Right lobe of liver (tissue), 4 donors: ENCODE measurements around the gene SPIC.

ENCODE experiments used
- POLR2A ChIP-seq: fragments of 450-650 bp; IDR thresholded peaks from one replicate; pipeline ENCODE4 v1.6.1; 2017; ENCODE audit warnings: antibody characterized with exemption, mild to moderate bottlenecking
- TF ChIP-seq, protein P1 (sequence below), 4 donors: fragments of 200-600 bp in 3 of 4; fragments of 450-650 bp in 1 of 4; IDR thresholded peaks; one replicate each; pipeline versions ENCODE4 v1.5.1 to v1.8.0; 2016 to 2022; ENCODE audit warnings: antibody characterized with exemption in 4 of 4, mild to moderate bottlenecking in 2 of 4
- donor health status: DM: no; HTN: no; CAD: no.
- donor health status: DM: no; HTN: no; CAD: no.
- donor health status: DM: no; HTN: yes; CAD: no.

DNA sequence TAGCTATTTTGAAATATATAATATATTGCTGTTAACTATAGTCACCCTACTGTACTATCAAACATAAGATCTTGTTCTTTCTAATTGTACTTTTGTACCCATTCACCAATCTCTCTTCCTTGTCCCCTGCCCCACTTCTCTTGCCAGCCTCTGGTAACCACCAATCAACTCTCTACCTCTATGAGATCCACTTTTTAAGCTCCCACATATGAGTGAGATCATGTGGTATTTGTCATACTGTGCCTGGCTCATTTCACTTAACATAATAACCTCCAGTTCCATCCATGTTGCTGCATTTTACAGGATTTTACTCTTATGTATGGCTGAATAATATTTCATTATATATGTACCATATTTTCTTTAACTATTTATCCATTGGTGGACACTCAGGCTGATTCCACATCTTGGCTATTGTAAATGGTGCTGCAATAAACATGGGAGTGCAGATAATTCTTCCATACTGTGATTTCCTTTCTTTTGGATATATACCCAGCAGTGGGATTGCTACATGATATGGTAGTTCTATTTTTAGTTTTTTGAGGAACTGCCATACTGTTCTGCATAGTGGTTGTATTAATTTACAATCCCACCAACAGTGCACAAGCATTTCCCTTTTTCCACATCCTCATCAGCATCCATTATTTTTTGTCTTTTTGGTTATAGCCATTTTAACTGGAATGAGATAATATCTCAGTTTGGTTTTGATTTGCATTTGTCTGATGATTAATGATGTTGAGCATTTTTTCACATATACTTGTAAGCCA lies 33.5 kb upstream of the SPIC start:
- TF ChIP-seq, protein P1, sequence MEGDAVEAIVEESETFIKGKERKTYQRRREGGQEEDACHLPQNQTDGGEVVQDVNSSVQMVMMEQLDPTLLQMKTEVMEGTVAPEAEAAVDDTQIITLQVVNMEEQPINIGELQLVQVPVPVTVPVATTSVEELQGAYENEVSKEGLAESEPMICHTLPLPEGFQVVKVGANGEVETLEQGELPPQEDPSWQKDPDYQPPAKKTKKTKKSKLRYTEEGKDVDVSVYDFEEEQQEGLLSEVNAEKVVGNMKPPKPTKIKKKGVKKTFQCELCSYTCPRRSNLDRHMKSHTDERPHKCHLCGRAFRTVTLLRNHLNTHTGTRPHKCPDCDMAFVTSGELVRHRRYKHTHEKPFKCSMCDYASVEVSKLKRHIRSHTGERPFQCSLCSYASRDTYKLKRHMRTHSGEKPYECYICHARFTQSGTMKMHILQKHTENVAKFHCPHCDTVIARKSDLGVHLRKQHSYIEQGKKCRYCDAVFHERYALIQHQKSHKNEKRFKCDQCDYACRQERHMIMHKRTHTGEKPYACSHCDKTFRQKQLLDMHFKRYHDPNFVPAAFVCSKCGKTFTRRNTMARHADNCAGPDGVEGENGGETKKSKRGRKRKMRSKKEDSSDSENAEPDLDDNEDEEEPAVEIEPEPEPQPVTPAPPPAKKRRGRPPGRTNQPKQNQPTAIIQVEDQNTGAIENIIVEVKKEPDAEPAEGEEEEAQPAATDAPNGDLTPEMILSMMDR (IDR thresholded peaks at IDR 0.05): no peak
- no peak for TF ChIP-seq POLR2A
